HepG2 (cell line): ENCODE measurements around the gene ADAT3. TPM values are rescaled to one million over a fixed set of nuclear protein-coding genes. Genes with fewer than 3 reads are reported as not detected.
A peak's percentile ranks its signal among the peaks of the same experiment; 100 is the strongest.

Experiments
- ASH2L ChIP-seq: fragments of 300-600, 200-600 bp; sonication (generic); IDR thresholded peaks from 2 replicates; pipeline ENCODE4 v1.7.0; 2017; ENCODE audit warnings: low read depth, mild to moderate bottlenecking, moderate library complexity, mixed read lengths, low read length; ENCODE audit not compliant: insufficient read length
- ATRX ChIP-seq: sonication (generic); formaldehyde crosslinking; IDR thresholded peaks from 2 replicates; pipeline ENCODE4 v1.4.0; 2020; ENCODE audit warnings: missing genetic modification reagents, borderline replicate concordance
- CC2D1A ChIP-seq: sonication (generic); formaldehyde crosslinking; IDR thresholded peaks from 2 replicates; pipeline ENCODE4 v1.8.1; 2023; ENCODE audit warnings: mild to moderate bottlenecking, missing genetic modification reagents
- CEBPB ChIP-seq: IDR thresholded peaks from 2 replicates; pipeline ENCODE4 v1.6.1; 2011; ENCODE audit warnings: low read depth, low read length, improper control_type of control experiment, borderline replicate concordance
- CENPT ChIP-seq: sonication (generic); formaldehyde crosslinking; IDR thresholded peaks from 2 replicates; pipeline ENCODE4 v1.8.0; 2022; ENCODE audit warnings: low read depth, mild to moderate bottlenecking, moderate library complexity, missing genetic modification reagents
- CHD4 ChIP-seq: fragments of 200-600 bp; sonication (generic); IDR thresholded peaks from 2 replicates; pipeline ENCODE4 v1.7.0; 2017; ENCODE audit warnings: mild to moderate bottlenecking, low read length, borderline replicate concordance
- KLF11 ChIP-seq: IDR thresholded peaks from 2 replicates; pipeline ENCODE4 v1.6.1; 2016; ENCODE audit warnings: missing compliant biosample characterization
- KLF9 ChIP-seq: IDR thresholded peaks from 2 replicates; pipeline ENCODE4 v1.6.1; 2016; ENCODE audit warnings: low read depth
- MEIS1 ChIP-seq: sonication (generic); formaldehyde crosslinking; IDR thresholded peaks from 2 replicates; pipeline ENCODE4 v1.9.0; 2021; ENCODE audit warnings: mild to moderate bottlenecking, missing genetic modification reagents, moderate library complexity, borderline replicate concordance
- MEIS2 ChIP-seq: sonication (generic); formaldehyde crosslinking; IDR thresholded peaks from 2 replicates; pipeline ENCODE4 v1.9.0; 2021; ENCODE audit warnings: mild to moderate bottlenecking, missing genetic modification reagents
- MTF1 ChIP-seq: sonication (generic); formaldehyde crosslinking; IDR thresholded peaks from 2 replicates; pipeline ENCODE4 v1.5.0; 2020; ENCODE audit warnings: missing genetic modification reagents
- MXD4 ChIP-seq: IDR thresholded peaks from 2 replicates; pipeline ENCODE4 v1.6.1; 2016; ENCODE audit warnings: mild to moderate bottlenecking, missing biosample characterization, missing genetic modification reagents
- NFIC ChIP-seq: IDR thresholded peaks from 2 replicates; pipeline ENCODE4 v1.6.1; 2012; ENCODE audit warnings: mild to moderate bottlenecking, low read length, inconsistent platforms
- NFKB2 ChIP-seq: sonication (generic); formaldehyde crosslinking; IDR thresholded peaks from 2 replicates; pipeline ENCODE4 v1.4.0; 2020; ENCODE audit warnings: missing genetic modification reagents, borderline replicate concordance
- RCOR2 ChIP-seq: IDR thresholded peaks from 2 replicates; pipeline ENCODE4 v1.6.1; 2016; ENCODE audit warnings: missing biosample characterization, missing genetic modification reagents
- RNF2 ChIP-seq: fragments of 450-650 bp; conservative IDR thresholded peaks from 2 replicates; pipeline ENCODE4 v1.6.1; 2016; ENCODE audit warnings: low read depth
- SKI ChIP-seq: fragments of 450-650 bp; IDR thresholded peaks from one replicate; pipeline ENCODE4 v1.6.1; 2018; ENCODE audit warnings: mild to moderate bottlenecking; ENCODE audit not compliant: partially characterized antibody
- SMAD3 ChIP-seq: sonication (generic); formaldehyde crosslinking; IDR thresholded peaks from 2 replicates; pipeline ENCODE4 v1.4.0; 2020; ENCODE audit warnings: missing genetic modification reagents
- THYN1 ChIP-seq: sonication (generic); formaldehyde crosslinking; IDR thresholded peaks from 2 replicates; pipeline ENCODE4 v1.8.1; 2023; ENCODE audit warnings: low read depth, mild to moderate bottlenecking, moderate library complexity, missing genetic modification reagents, borderline replicate concordance
- ZFP37 ChIP-seq: sonication (generic); formaldehyde crosslinking; IDR thresholded peaks from 2 replicates; pipeline ENCODE4 v1.4.0; 2020; ENCODE audit warnings: missing genetic modification reagents, borderline replicate concordance
- ZNF10 ChIP-seq: sonication (generic); formaldehyde crosslinking; IDR thresholded peaks from 2 replicates; pipeline ENCODE4 v1.4.0; 2020; ENCODE audit warnings: mild to moderate bottlenecking, low read depth, missing genetic modification reagents, borderline replicate concordance
- ZNF12 ChIP-seq: sonication (generic); formaldehyde crosslinking; IDR thresholded peaks from 2 replicates; pipeline ENCODE4 v1.5.0; 2020; ENCODE audit warnings: missing genetic modification reagents
- ZNF232 ChIP-seq: sonication (generic); formaldehyde crosslinking; IDR thresholded peaks from 2 replicates; pipeline ENCODE4 v1.4.0; 2020; ENCODE audit warnings: missing genetic modification reagents, borderline replicate concordance
- ZNF253 ChIP-seq: sonication (generic); formaldehyde crosslinking; IDR thresholded peaks from 2 replicates; pipeline ENCODE4 v1.8.0; 2022; ENCODE audit warnings: mild to moderate bottlenecking, missing genetic modification reagents, borderline replicate concordance
- ZNF550 ChIP-seq: sonication (generic); formaldehyde crosslinking; IDR thresholded peaks from 2 replicates; pipeline ENCODE4 v1.4.0; 2020; ENCODE audit warnings: mild to moderate bottlenecking, missing genetic modification reagents, borderline replicate concordance
- polyA plus RNA-seq, 8 experiments: library from polyadenylated mRNA; depleted of rRNA in 3 of 8; stranded (reverse) in 7 of 8; unstranded in 1 of 8; fragments of >200 nt; fragmentation: Illumina TruSeq in 4 of 8; extraction: Trizol in 4 of 8; gene quantifications; 2 replicates each; pipeline versions ENCODE4 v1.2.1 to v1.2.3, GENCODE V29; 2011 to 2016; ENCODE audit warnings: low read depth in 4 of 8, missing spikeins in 1 of 8, mixed read lengths in 1 of 8; ENCODE audit not compliant: insufficient read depth in 1 of 8
- total RNA-seq, 5 experiments: library from RNA; depleted of rRNA; stranded (reverse); fragments of >200 nt; fragmentation: Illumina TruSeq; extraction: Trizol; gene quantifications; 2 replicates each; pipeline ENCODE4 v1.2.3, GENCODE V29; 2016; ENCODE audit warnings: low read depth in 1 of 5
- TF ChIP-seq, protein P1 (sequence below): sonication (generic); formaldehyde crosslinking; IDR thresholded peaks from 2 replicates; pipeline ENCODE4 v1.5.0; 2020; ENCODE audit warnings: mild to moderate bottlenecking, missing genetic modification reagents, borderline replicate concordance
- TF ChIP-seq, protein P2 (sequence below): sonication (generic); formaldehyde crosslinking; IDR thresholded peaks from 2 replicates; pipeline ENCODE4 v1.4.0; 2020; ENCODE audit warnings: missing genetic modification reagents

The ADAT3 gene
- total and polyA plus RNA-seq, 2 of the 13 experiments (the other 11 are each of a cell fraction or from before 2014, with no cell fraction given): 0.95 to 3.5 TPM

- no peak for TF ChIP-seq CENPT (CRISPR knock-in tag)
- TF ChIP-seq NFIC: no peak
- no peak for TF ChIP-seq ZNF10 (CRISPR knock-in tag)
- TF ChIP-seq KLF9: 0 out of 2 replicates have a peak, but pooled peaks have one; percentile 40
- no peak for TF ChIP-seq MTF1 (CRISPR knock-in tag)
- no peak for TF ChIP-seq KLF11 (CRISPR knock-in tag)
- TF ChIP-seq ZNF232 (CRISPR knock-in tag): no peak
- TF ChIP-seq SKI: peak; percentile 66
- no peak for TF ChIP-seq RNF2
- 0 out of 2 replicates have a peak, but pooled peaks have one; percentile 25 for TF ChIP-seq CHD4
- no peak for TF ChIP-seq CEBPB
- TF ChIP-seq, protein P1, sequence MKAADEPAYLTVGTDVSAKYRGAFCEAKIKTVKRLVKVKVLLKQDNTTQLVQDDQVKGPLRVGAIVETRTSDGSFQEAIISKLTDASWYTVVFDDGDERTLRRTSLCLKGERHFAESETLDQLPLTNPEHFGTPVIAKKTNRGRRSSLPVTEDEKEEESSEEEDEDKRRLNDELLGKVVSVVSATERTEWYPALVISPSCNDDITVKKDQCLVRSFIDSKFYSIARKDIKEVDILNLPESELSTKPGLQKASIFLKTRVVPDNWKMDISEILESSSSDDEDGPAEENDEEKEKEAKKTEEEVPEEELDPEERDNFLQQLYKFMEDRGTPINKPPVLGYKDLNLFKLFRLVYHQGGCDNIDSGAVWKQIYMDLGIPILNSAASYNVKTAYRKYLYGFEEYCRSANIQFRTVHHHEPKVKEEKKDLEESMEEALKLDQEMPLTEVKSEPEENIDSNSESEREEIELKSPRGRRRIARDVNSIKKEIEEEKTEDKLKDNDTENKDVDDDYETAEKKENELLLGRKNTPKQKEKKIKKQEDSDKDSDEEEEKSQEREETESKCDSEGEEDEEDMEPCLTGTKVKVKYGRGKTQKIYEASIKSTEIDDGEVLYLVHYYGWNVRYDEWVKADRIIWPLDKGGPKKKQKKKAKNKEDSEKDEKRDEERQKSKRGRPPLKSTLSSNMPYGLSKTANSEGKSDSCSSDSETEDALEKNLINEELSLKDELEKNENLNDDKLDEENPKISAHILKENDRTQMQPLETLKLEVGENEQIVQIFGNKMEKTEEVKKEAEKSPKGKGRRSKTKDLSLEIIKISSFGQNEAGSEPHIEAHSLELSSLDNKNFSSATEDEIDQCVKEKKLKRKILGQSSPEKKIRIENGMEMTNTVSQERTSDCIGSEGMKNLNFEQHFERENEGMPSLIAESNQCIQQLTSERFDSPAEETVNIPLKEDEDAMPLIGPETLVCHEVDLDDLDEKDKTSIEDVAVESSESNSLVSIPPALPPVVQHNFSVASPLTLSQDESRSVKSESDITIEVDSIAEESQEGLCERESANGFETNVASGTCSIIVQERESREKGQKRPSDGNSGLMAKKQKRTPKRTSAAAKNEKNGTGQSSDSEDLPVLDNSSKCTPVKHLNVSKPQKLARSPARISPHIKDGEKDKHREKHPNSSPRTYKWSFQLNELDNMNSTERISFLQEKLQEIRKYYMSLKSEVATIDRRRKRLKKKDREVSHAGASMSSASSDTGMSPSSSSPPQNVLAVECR: peak; percentile 55; the same call in 1 of the 2 replicates
- TF ChIP-seq SMAD3 (CRISPR knock-in tag): no peak
- TF ChIP-seq RCOR2: no peak
- TF ChIP-seq, protein P2, sequence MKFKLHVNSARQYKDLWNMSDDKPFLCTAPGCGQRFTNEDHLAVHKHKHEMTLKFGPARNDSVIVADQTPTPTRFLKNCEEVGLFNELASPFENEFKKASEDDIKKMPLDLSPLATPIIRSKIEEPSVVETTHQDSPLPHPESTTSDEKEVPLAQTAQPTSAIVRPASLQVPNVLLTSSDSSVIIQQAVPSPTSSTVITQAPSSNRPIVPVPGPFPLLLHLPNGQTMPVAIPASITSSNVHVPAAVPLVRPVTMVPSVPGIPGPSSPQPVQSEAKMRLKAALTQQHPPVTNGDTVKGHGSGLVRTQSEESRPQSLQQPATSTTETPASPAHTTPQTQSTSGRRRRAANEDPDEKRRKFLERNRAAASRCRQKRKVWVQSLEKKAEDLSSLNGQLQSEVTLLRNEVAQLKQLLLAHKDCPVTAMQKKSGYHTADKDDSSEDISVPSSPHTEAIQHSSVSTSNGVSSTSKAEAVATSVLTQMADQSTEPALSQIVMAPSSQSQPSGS (CRISPR knock-in tag): peak; percentile 35; the same call in 1 of the 2 replicates
- TF ChIP-seq ZNF12: no peak
- TF ChIP-seq MEIS2 (CRISPR knock-in tag): no peak
- TF ChIP-seq ATRX: no peak
- TF ChIP-seq ZNF253 (CRISPR knock-in tag): no peak
- no peak for TF ChIP-seq MXD4
- TF ChIP-seq ASH2L: peak; percentile 47
- TF ChIP-seq NFKB2 (CRISPR knock-in tag): no peak
- TF ChIP-seq CC2D1A (CRISPR knock-in tag): no peak
- TF ChIP-seq ZFP37 (CRISPR knock-in tag): no peak
- no peak for TF ChIP-seq MEIS1 (CRISPR knock-in tag)
- no peak for TF ChIP-seq THYN1 (CRISPR knock-in tag)
- no peak for TF ChIP-seq ZNF550 (CRISPR knock-in tag)
Observed at GRCh38 chr19:1864480-1865171, 40.6 kb upstream of the ADAT3 start (continued).
